Prostate gland (tissue), 2 donors: ENCODE measurements around the gene DEDD.

Experiments used
- POLR2A ChIP-seq: fragments of 450-650 bp; IDR thresholded peaks from one replicate; pipeline ENCODE4 v1.6.1; 2016; ENCODE audit warnings: antibody characterized with exemption, mild to moderate bottlenecking
- POLR2AphosphoS5 ChIP-seq: sonication (generic); formaldehyde crosslinking; IDR thresholded peaks from one replicate; pipeline ENCODE4 v1.6.1; 2017; ENCODE audit warnings: antibody characterized with exemption
- TF ChIP-seq, protein P1 (sequence below), 4 experiments: fragments of 200-600 bp in 2 of 4; fragments of 450-650 bp in 2 of 4; sonication (generic) in 2 of 4; IDR thresholded peaks; 1 replicate in 3 of 4; 2 replicates in 1 of 4; pipeline ENCODE4 v1.5.1; 2016 to 2019; ENCODE audit warnings: antibody characterized with exemption in 4 of 4, mild to moderate bottlenecking in 2 of 4, moderate library complexity in 2 of 4

DNA sequence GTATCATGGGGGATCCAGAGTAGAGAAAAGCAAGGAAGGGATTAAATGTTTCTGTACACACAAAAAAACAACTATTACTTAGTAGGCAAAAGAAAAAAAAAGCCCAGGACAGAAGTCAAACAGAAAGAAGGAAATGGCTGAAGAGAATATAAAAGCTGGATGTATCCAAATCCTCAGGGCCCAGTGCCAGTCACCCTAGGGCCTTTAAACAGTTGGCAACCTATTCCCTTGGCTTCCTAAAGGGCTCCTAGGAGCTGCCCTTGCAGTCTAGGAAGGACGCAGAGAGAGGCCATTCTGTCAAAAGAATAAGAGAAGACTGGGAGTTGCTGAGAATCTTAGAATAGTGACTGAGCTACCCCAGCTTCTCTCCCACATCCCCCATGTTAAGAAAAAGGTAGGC, 39.9 kb upstream of the DEDD start:
- TF ChIP-seq, protein P1, sequence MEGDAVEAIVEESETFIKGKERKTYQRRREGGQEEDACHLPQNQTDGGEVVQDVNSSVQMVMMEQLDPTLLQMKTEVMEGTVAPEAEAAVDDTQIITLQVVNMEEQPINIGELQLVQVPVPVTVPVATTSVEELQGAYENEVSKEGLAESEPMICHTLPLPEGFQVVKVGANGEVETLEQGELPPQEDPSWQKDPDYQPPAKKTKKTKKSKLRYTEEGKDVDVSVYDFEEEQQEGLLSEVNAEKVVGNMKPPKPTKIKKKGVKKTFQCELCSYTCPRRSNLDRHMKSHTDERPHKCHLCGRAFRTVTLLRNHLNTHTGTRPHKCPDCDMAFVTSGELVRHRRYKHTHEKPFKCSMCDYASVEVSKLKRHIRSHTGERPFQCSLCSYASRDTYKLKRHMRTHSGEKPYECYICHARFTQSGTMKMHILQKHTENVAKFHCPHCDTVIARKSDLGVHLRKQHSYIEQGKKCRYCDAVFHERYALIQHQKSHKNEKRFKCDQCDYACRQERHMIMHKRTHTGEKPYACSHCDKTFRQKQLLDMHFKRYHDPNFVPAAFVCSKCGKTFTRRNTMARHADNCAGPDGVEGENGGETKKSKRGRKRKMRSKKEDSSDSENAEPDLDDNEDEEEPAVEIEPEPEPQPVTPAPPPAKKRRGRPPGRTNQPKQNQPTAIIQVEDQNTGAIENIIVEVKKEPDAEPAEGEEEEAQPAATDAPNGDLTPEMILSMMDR (IDR thresholded peaks at IDR 0.05): no peak
- TF ChIP-seq POLR2AphosphoS5 (no peak), POLR2A (no peak)
